GM12865 (cell line): Measurements from ENCODE around the gene TNIP2.

Experiments
- DNase-seq: peaks from one replicate; pipeline ENCODE4 v3.0.0; 2010; ENCODE audit warnings: low read depth
- H3K4me3 ChIP-seq: 2 replicates; pipeline ENCODE4 v1.5.1; 2011; ENCODE audit warnings: mild to moderate bottlenecking, low read depth, low read length, control low read depth
- CTCF ChIP-seq: IDR thresholded peaks from 2 replicates; pipeline ENCODE4 v1.5.1; 2011; ENCODE audit warnings: low read length, control low read depth, low read depth, inconsistent platforms; ENCODE audit not compliant: insufficient read depth; ENCODE audit errors: missing control alignments

The TNIP2 gene

GRCh38 chr4:2755821-2756690, at the start of gene TNIP2:
TNIP2 (minus strand) TSS chr4:2756336; CDS start chr4:2756289, 47 bp downstream.
- DNase-seq, result peak; percentile 87
- H3K4me3 ChIP-seq, result peak within 1 kb of the TSS; percentile 85
- no peak for TF ChIP-seq CTCF

GRCh38 chr4:2804973-2805501, 48.9 kb upstream of the TNIP2 start:
- no peak for DNase-seq
- no peak overlapping the region for H3K4me3 ChIP-seq
- TF ChIP-seq CTCF, result no peak

GRCh38 chr4:2804449-2804972, 48.4 kb upstream of the TNIP2 start:
- H3K4me3 ChIP-seq, result no peak overlapping the region
- no peak for DNase-seq
- no peak for TF ChIP-seq CTCF

GRCh38 chr4:2803624-2804448, 47.7 kb upstream of the TNIP2 start:
- no peak for DNase-seq
- TF ChIP-seq CTCF, result no peak
- H3K4me3 ChIP-seq, result no peak overlapping the region

- TF ChIP-seq CTCF, result no peak
- H3K4me3 ChIP-seq, result no peak overlapping the region
- no peak for DNase-seq
Measured at GRCh38 chr4:2802618-2803531, 46.7 kb upstream of the TNIP2 start.
